ENCODE results near the gene STX8. TPM values are rescaled to one million over a fixed set of nuclear protein-coding genes. Genes with fewer than 3 reads are reported as not detected.
A peak's percentile ranks its signal among the peaks of the same experiment; 100 is the strongest.

The STX8 gene
- total RNA-seq, 1 donor from 2014 or later: 58.4 TPM

DNA sequence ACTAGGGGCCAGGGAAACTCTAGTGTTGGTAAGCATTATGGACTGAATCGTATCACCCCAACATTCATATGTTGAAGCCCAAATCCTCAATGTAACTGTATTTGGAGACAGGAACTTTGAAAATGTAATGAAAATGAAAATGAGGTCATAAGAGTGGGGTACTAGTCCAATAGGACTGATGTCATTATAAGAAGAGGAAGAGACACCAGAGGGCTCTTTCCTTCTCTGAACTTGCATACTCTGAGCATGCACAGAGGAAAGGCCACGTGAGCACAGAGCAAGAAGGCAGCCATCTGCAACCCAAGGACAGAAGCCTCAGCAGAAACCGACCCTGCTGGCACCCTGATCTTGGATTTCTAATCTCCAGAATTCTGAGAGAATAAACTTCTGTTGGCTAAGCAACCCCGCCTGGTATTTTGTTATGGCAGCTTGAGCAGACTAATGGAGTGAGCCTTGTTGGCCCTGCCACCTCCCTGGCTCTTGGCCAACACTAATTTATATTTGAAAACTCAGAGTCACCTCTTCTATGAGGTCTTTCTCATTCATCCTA is 280.9 kb downstream of the STX8 start:
- no peaks in the 10 kb centered on the region for H3K36me3 ChIP-seq (ENCODE audit: control insufficient read depth, insufficient read depth, low read length)
- DNase-seq (ENCODE audit: low read depth) (no peak), FAIRE-seq (no peak)
- TF ChIP-seq, protein P1, sequence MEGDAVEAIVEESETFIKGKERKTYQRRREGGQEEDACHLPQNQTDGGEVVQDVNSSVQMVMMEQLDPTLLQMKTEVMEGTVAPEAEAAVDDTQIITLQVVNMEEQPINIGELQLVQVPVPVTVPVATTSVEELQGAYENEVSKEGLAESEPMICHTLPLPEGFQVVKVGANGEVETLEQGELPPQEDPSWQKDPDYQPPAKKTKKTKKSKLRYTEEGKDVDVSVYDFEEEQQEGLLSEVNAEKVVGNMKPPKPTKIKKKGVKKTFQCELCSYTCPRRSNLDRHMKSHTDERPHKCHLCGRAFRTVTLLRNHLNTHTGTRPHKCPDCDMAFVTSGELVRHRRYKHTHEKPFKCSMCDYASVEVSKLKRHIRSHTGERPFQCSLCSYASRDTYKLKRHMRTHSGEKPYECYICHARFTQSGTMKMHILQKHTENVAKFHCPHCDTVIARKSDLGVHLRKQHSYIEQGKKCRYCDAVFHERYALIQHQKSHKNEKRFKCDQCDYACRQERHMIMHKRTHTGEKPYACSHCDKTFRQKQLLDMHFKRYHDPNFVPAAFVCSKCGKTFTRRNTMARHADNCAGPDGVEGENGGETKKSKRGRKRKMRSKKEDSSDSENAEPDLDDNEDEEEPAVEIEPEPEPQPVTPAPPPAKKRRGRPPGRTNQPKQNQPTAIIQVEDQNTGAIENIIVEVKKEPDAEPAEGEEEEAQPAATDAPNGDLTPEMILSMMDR (IDR thresholded peaks at IDR 0.05; ENCODE audit: insufficient read depth, low read length, severe bottlenecking): no peak
- H3K27me3 ChIP-seq (ENCODE audit: control insufficient read depth, insufficient read depth, low read length): no peaks in the 10 kb centered on the region
- H3K4me3 ChIP-seq (ENCODE audit: low read depth, low read length): no peak overlapping the region

DNA sequence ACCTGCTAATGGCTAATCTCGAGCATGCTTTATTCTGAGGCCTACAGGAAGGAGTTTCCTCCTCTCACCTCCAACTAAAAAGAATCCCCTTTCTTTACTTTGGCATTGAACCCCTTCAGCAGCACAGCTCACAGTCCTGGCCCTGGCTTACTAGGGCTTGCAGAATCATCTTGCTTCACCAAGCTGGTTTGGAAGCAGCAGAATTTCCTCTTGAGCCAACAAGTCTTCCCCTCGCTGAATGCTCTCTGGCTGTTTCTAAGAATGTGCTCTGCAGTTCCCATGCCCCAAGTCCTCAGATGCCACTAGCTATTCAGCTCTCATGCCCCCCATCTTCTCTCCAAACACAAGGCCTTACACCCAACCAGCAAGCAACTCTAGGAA is 283.1 kb downstream of the STX8 start:
- no peaks in the 10 kb centered on the region for H3K27me3 ChIP-seq (ENCODE audit: control insufficient read depth, insufficient read depth, low read length)
- TF ChIP-seq, protein P1 (IDR thresholded peaks at IDR 0.05; ENCODE audit: insufficient read depth, low read length, severe bottlenecking): no peak
- FAIRE-seq (no peak), DNase-seq (ENCODE audit: low read depth) (no peak)
- no peaks in the 10 kb centered on the region for H3K36me3 ChIP-seq (ENCODE audit: control insufficient read depth, insufficient read depth, low read length)
- H3K4me3 ChIP-seq (ENCODE audit: low read depth, low read length): no peak overlapping the region

DNA sequence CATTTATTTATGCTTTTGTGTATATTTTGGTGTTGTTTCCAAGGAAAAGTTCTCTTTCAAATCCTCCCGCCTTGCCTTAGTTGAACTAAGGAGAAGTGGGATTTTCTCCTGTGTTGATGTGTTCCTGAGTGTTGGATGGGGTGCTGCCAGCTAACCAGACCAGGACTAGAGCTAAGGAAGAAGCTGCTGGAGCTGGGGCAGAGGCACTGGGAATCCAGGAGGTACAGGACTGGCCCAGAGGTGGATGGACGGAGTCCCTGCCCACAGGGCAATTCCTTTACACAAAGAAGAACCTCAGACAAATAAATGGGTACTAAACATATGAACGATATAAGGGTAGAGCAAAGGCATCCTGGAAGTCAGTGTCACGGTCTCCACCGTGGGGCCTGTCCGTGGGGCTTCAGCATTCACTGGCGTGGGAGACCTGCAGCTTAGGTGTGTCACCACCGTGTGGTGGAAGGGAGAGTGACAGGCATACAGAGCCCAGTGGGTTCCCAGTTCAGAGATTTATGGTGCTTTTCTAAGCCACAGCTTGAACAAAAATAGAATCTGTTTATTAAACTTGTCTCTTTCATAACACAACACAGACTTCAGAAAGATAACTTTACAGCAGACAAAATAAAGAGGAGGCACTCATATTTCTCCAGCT is 283.6 kb downstream of the STX8 start:
- Histone ChIP-seq H3K36me3 (ENCODE audit: control insufficient read depth, insufficient read depth, low read length) (no peaks in the 10 kb centered on the region), H3K27me3 (ENCODE audit: control insufficient read depth, insufficient read depth, low read length) (no peaks in the 10 kb centered on the region), H3K4me3 (ENCODE audit: low read depth, low read length) (no peak overlapping the region)
- TF ChIP-seq, protein P1 (IDR thresholded peaks at IDR 0.05; ENCODE audit: insufficient read depth, low read length, severe bottlenecking): peak; percentile 70
- no peak for FAIRE-seq
- peak; percentile 22 for DNase-seq (ENCODE audit: low read depth)

DNA sequence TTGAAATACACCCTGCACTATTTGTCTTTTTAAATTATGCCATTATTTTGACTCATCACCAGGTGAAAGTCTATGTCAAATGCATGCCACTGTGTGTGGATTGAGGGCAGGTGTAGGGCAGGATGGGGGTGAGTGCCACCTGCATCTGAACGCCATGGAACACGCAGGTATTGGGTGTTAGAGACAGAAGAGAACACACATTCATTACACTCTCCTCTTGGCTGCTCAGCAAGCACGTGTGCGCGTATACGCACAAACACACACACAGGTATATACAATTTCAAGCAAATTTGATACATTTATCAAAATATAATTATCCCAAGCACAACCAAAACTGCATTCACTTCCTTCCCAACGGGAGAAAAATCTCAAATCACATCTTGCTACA is 285.4 kb downstream of the STX8 start:
- Histone ChIP-seq H3K36me3 (ENCODE audit: control insufficient read depth, insufficient read depth, low read length) (no peaks in the 10 kb centered on the region), H3K27me3 (ENCODE audit: control insufficient read depth, insufficient read depth, low read length) (no peaks in the 10 kb centered on the region), H3K4me3 (ENCODE audit: low read depth, low read length) (no peak overlapping the region)
- TF ChIP-seq, protein P1 (IDR thresholded peaks at IDR 0.05; ENCODE audit: insufficient read depth, low read length, severe bottlenecking): no peak
- DNase-seq (ENCODE audit: low read depth) (no peak), FAIRE-seq (no peak)

DNA sequence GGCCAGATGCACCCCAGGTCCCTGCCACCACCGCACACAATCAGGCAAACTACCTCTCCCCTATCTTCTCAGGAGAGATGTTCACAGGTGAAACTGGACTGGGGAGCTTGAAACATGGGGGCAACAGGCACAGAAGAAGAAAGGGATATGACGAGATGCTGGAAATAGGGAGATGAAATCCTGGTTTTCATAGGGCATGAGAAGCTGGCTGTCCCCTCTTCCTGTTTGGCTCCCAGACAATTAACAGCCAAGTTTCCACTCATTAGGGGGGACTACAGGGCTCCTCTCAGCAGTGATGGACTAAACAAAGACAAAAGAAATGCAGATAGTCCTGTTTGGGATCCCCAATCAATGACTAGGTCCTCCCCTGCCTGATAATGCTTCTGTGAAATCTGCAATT is 288.3 kb downstream of the STX8 start:
- H3K4me3 ChIP-seq (ENCODE audit: low read depth, low read length): no peak overlapping the region
- DNase-seq (ENCODE audit: low read depth): no peak
- TF ChIP-seq, protein P1 (IDR thresholded peaks at IDR 0.05; ENCODE audit: insufficient read depth, low read length, severe bottlenecking): no peak
- no peaks in the 10 kb centered on the region for H3K36me3 ChIP-seq (ENCODE audit: control insufficient read depth, insufficient read depth, low read length)
- FAIRE-seq: peak; percentile 28
- H3K27me3 ChIP-seq (ENCODE audit: control insufficient read depth, insufficient read depth, low read length): no peaks in the 10 kb centered on the region

DNA sequence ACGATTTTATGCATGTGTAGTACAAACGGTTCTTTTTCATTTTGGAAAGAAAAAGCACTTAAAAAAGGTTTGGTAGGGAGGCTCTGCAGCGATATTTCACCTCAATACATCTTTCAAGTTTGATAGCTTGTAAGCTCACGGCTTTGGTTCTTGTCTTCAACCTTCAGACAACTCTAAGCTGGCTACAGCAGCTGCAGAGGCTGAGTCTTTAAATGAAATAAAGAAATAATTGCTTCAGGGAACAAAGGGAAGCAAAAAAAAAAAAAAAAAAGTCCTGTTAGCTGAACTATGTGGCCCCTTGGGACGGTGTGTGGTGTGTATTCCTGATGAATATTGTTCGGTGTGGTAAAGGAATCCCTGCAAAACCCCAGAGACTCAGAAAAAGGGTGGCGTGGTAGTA is 289.2 kb downstream of the STX8 start:
- DNase-seq (ENCODE audit: low read depth) (no peak), FAIRE-seq (no peak)
- TF ChIP-seq, protein P1 (IDR thresholded peaks at IDR 0.05; ENCODE audit: insufficient read depth, low read length, severe bottlenecking): no peak
- H3K27me3 ChIP-seq (ENCODE audit: control insufficient read depth, insufficient read depth, low read length): no peaks in the 10 kb centered on the region
- H3K4me3 ChIP-seq (ENCODE audit: low read depth, low read length): no peak overlapping the region
- H3K36me3 ChIP-seq (ENCODE audit: control insufficient read depth, insufficient read depth, low read length): no peaks in the 10 kb centered on the region

Data from bronchial epithelial cell (primary cell).